Lung (tissue), 16 donors: ENCODE data around the gene NMT2. TPM values are rescaled to one million over a fixed set of nuclear protein-coding genes. Genes with fewer than 3 reads are reported as not detected.

Experiments used
- ATAC-seq: fragments of 200-7000 bp; cut with Tn5 transposase; one replicate; pipeline ENCODE4 v1.9.1; 2020; ENCODE audit warnings: moderate number of reproducible peaks; ENCODE audit not compliant: insufficient read depth, low FRiP score
- DNase-seq, 3 donors: peaks; one replicate each; pipeline ENCODE4 v3.0.0-alpha.2; 2013 to 2017
- H3K27ac ChIP-seq, 2 donors: one replicate each; pipeline ENCODE4 v1.5.1; 2013; ENCODE audit warnings: mild to moderate bottlenecking in 2 of 2, moderate library complexity in 2 of 2, control low read depth in 1 of 2, inconsistent platforms in 1 of 2, low read depth in 1 of 2, low read length in 1 of 2
- H3K27me3 ChIP-seq, 3 donors: one replicate each; pipeline ENCODE4 v1.5.1; 2013; ENCODE audit warnings: low read length in 2 of 3; ENCODE audit not compliant: control insufficient read depth in 3 of 3, insufficient read depth in 3 of 3
- H3K36me3 ChIP-seq, 4 donors: one replicate each; pipeline ENCODE4 v1.5.1; 2013; ENCODE audit warnings: low read length in 4 of 4, mild to moderate bottlenecking in 1 of 4, moderate library complexity in 1 of 4; ENCODE audit not compliant: control insufficient read depth in 4 of 4, insufficient read depth in 4 of 4
- H3K4me1 ChIP-seq, 5 donors: one replicate each; pipeline ENCODE4 v1.5.1; 2013; ENCODE audit warnings: low read length in 5 of 5, mild to moderate bottlenecking in 2 of 5, moderate library complexity in 1 of 5; ENCODE audit not compliant: control insufficient read depth in 5 of 5, insufficient read depth in 5 of 5
- H3K4me3 ChIP-seq: one replicate; pipeline ENCODE4 v1.5.1; 2013; ENCODE audit warnings: mild to moderate bottlenecking, control low read depth, moderate library complexity
- H3K9ac ChIP-seq, 2 donors: one replicate each; pipeline ENCODE4 v1.5.1; 2013; ENCODE audit warnings: low read length in 2 of 2, control low read depth in 1 of 2; ENCODE audit not compliant: insufficient read depth in 1 of 2
- H3K9me3 ChIP-seq, 4 donors: one replicate each; pipeline ENCODE4 v1.5.1; 2013; ENCODE audit warnings: low read length in 3 of 4, mild to moderate bottlenecking in 1 of 4, moderate library complexity in 1 of 4; ENCODE audit not compliant: control insufficient read depth in 4 of 4, insufficient read depth in 3 of 4
- WGBS, 2 donors: extraction: QIAGEN DNeasy Blood & Tissue Kit; methylation state at CpG; one replicate each; pipeline ENCODE4 v1.1.7; 2013; 5-methylcytosine and 5-hydroxymethylcytosine counted together
- long read RNA-seq, 5 donors: transcript quantifications; one replicate each; lab custom pipeline, GENCODE V29; 2026
- polyA plus RNA-seq, 2 donors: library from polyadenylated mRNA; stranded (reverse); fragments of 200-250 nt; gene quantifications; one replicate each; pipeline ENCODE4 v1.2.1, GENCODE V29; 2013
- total RNA-seq, 2 donors: library from RNA; depleted of rRNA in 1 of 2; stranded (reverse); fragments of >200 nt in 1 of 2; gene quantifications; one replicate each; pipeline ENCODE4 v1.2.1, GENCODE V29; 2014 to 2021
- TF ChIP-seq, protein P1 (sequence below): IDR thresholded peaks from 2 replicates; pipeline ENCODE4 v1.5.1; 2012; ENCODE audit warnings: mild to moderate bottlenecking; ENCODE audit errors: control extremely low read depth, extremely low read depth
- donor health status: control.
- donor health status: control.
- donor health status: Bipolar disorder and iron deficiency.
- donor health status: healthy.
- donor health status: DM: yes; HTN: yes; CAD: no.

NMT2 gene
- total RNA-seq = 10 to 100 TPM in 1 of 2 donors, 1 to 10 TPM in 1; 9.2 to 20.0 TPM
- 1 to 10 TPM; 3.5 to 3.6 TPM for polyA plus RNA-seq
- long read RNA-seq, donor 1, partial matches to known transcripts = 17 of 29 reads
- long read RNA-seq, donor 1, other reads (novel, unspliced or antisense) = 11 of 29 reads
- long read RNA-seq, donor 2 = 0 reads
- long read RNA-seq, donor 3, partial matches to known transcripts = 0 of 4 reads
- long read RNA-seq, donor 3, other reads (novel, unspliced or antisense) = 0 of 4 reads
- long read RNA-seq, donor 4 = 0 reads
- long read RNA-seq, donor 5, partial matches to known transcripts = 35 of 41 reads
- long read RNA-seq, donor 5, other reads (novel, unspliced or antisense) = 6 of 41 reads

DNA sequence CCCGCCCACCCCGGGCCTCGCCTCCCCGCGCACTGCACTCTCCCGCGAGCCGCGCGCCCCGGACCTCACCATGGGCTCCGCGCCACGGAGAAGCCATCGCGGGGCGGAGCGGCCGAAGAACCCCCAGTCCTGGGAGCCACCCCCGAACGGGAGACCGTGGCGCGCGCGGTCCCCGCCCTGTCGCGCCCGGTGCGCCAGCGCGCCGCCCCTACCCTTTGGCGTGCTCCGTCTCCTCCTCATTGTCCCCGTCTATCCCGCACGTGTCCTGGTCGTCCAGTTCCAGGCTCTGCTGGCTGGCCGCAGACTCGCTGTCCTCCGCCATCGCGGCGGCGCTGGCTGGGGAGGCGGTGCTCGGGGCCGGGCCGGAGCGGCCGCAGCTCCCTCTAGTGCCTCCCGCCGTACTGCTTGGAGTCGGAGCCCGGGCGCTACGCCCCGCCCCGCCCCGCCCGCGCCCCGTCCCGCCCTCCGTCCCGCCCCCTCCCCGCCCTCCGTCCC, at the start of gene NMT2:
Gene NMT2, minus strand, starts transcription at position 403 of the 495 bp plus-strand sequence. Its CDS starts 81 bp downstream, at position 322.
- peak within 1 kb of the TSS; percentile 89 to 98 for H3K27ac ChIP-seq
- no peaks in the 10 kb centered on the region for H3K36me3 ChIP-seq
- DNase-seq = no peak
- H3K4me3 ChIP-seq = peak within 1 kb of the TSS; percentile 99
- 0 to 1% methylated on average over 37 to 68 of the region's 70 CpGs for WGBS, 2 donors
- TF ChIP-seq, protein P1, sequence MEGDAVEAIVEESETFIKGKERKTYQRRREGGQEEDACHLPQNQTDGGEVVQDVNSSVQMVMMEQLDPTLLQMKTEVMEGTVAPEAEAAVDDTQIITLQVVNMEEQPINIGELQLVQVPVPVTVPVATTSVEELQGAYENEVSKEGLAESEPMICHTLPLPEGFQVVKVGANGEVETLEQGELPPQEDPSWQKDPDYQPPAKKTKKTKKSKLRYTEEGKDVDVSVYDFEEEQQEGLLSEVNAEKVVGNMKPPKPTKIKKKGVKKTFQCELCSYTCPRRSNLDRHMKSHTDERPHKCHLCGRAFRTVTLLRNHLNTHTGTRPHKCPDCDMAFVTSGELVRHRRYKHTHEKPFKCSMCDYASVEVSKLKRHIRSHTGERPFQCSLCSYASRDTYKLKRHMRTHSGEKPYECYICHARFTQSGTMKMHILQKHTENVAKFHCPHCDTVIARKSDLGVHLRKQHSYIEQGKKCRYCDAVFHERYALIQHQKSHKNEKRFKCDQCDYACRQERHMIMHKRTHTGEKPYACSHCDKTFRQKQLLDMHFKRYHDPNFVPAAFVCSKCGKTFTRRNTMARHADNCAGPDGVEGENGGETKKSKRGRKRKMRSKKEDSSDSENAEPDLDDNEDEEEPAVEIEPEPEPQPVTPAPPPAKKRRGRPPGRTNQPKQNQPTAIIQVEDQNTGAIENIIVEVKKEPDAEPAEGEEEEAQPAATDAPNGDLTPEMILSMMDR = peak; percentile 36
- peak within 1 kb of the TSS; percentile 37 to 75 for H3K9ac ChIP-seq
- no peaks in the 10 kb centered on the region for H3K27me3 ChIP-seq
- no peaks in the 10 kb centered on the region for H3K9me3 ChIP-seq
- peak; percentile 84 for ATAC-seq
- H3K4me1 ChIP-seq = peaks cover 3 to 34% (median 18%) of the 10 kb centered on the region in 5 donors

DNA sequence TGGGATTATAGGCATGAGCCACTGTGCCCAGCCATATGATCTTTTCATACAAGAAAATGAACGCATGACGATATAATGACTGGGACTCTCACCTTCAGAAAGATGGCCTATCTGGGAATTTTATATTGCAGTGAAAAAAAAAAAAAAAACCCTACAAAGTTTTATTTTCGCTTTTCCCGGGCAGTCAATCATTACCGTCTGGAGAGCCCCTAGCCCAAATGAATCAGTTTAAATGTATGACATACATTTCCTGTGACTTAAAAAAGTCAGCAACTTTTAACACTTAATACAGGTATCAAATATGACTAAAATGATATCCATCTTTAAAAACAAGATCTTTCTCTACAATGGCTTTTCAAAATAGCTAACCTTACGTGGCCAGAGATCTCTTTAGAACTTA, 48.2 kb upstream of the NMT2 start:
- peaks cover 0 to 3% (median 0%) of the 10 kb centered on the region in 4 donors for H3K9me3 ChIP-seq
- no peaks in the 10 kb centered on the region for H3K27me3 ChIP-seq
- no peak overlapping the region for H3K4me3 ChIP-seq
- ATAC-seq = no peak
- no peaks in the 10 kb centered on the region for H3K4me1 ChIP-seq
- DNase-seq = no peak
- TF ChIP-seq, protein P1 = no peak
- 91 to 92% methylated on average over 6 of the region's 6 CpGs for WGBS, 2 donors
- H3K27ac ChIP-seq = no peak overlapping the region
- H3K36me3 ChIP-seq = peaks cover 0 to 23% (median 12%) of the 10 kb centered on the region in 4 donors
- no peak overlapping the region for H3K9ac ChIP-seq

DNA sequence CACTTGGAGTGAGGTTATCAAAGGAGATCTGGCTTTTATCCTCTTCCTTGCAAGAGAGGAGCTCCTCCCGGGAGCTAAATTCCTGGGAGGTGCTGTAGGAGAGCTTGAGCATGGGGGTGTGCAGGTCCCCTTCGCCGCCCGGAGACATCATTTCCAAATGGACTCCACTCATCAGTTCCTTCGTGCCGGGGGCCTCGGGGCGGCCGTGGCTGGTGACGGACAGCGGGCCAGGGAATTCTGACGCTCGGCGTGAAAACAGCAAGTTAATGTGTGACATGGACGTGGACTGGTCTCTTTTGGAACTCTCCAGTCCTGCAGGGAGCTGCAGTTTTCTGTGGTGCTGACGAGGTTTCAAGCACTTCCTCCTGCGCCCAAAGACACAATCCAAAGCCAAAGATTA, 45.7 kb upstream of the NMT2 start:
- Histone ChIP-seq H3K27me3 (no peaks in the 10 kb centered on the region), H3K9me3 (peaks cover 0 to 3% (median 0%) of the 10 kb centered on the region in 4 donors), H3K4me3 (no peak overlapping the region), H3K4me1 (peaks cover 0 to 3% (median 0%) of the 10 kb centered on the region in 5 donors), H3K27ac (no peak overlapping the region), H3K9ac (no peak overlapping the region), H3K36me3 (peaks cover 0 to 25% (median 14%) of the 10 kb centered on the region in 4 donors)
- TF ChIP-seq, protein P1 = no peak
- no peak for ATAC-seq
- 89 to 92% methylated on average over 17 of the region's 17 CpGs for WGBS, 2 donors
- no peak for DNase-seq
